HG03103 (cell line): Measurements from ENCODE around the gene AOPEP.

Source experiments
- ATAC-seq: cut with Tn5 transposase; IDR thresholded peaks from one replicate; pipeline ENCODE4 v1.9.1; 2021; ENCODE audit warnings: low read depth; ENCODE audit not compliant: unreplicated experiment

The AOPEP gene

GRCh38 chr9:94788570-94789105 lies 62.1 kb downstream of the AOPEP start:
- ATAC-seq = no peak

GRCh38 chr9:94791435-94791834 lies 64.9 kb downstream of the AOPEP start:
- no peak for ATAC-seq

GRCh38 chr9:94792511-94792910 lies 66.0 kb downstream of the AOPEP start:
- ATAC-seq = no peak

- ATAC-seq = no peak
These were observed 68.1 kb downstream of the AOPEP start for GRCh38 chr9:94794476-94795167.

- no peak for ATAC-seq
These were observed 70.2 kb downstream of the AOPEP start for GRCh38 chr9:94796687-94797086.

- no peak for ATAC-seq
These were observed 71.7 kb downstream of the AOPEP start for GRCh38 chr9:94798201-94798600.

GRCh38 chr9:94798708-94799107 lies 72.2 kb downstream of the AOPEP start:
- no peak for ATAC-seq

GRCh38 chr9:94799578-94800264 lies 73.2 kb downstream of the AOPEP start:
- ATAC-seq = no peak

- no peak for ATAC-seq
These were observed 74.1 kb downstream of the AOPEP start for GRCh38 chr9:94800424-94801117.

GRCh38 chr9:94801234-94801633 lies 74.7 kb downstream of the AOPEP start:
- ATAC-seq = no peak

GRCh38 chr9:94801681-94802080 lies 75.2 kb downstream of the AOPEP start:
- ATAC-seq = no peak

- no peak for ATAC-seq
These were observed 75.8 kb downstream of the AOPEP start for GRCh38 chr9:94802251-94802650.

- peak; percentile 45 for ATAC-seq
These were observed 76.3 kb downstream of the AOPEP start for GRCh38 chr9:94802793-94803192.

GRCh38 chr9:94804316-94804715 lies 77.8 kb downstream of the AOPEP start:
- no peak for ATAC-seq

- ATAC-seq = no peak
These were observed 78.6 kb downstream of the AOPEP start for GRCh38 chr9:94805051-94805489.

GRCh38 chr9:94805585-94805984 lies 79.1 kb downstream of the AOPEP start:
- ATAC-seq = no peak

GRCh38 chr9:94806307-94806893 lies 79.9 kb downstream of the AOPEP start:
- ATAC-seq = no peak

GRCh38 chr9:94807556-94807955 lies 81.1 kb downstream of the AOPEP start:
- no peak for ATAC-seq

GRCh38 chr9:94808926-94809700 lies 82.6 kb downstream of the AOPEP start:
- no peak for ATAC-seq

- ATAC-seq = no peak
These were observed 83.3 kb downstream of the AOPEP start for GRCh38 chr9:94809778-94810177.
